ENCODE data around the gene CHRNB4.

Gene CHRNB4

DNA sequence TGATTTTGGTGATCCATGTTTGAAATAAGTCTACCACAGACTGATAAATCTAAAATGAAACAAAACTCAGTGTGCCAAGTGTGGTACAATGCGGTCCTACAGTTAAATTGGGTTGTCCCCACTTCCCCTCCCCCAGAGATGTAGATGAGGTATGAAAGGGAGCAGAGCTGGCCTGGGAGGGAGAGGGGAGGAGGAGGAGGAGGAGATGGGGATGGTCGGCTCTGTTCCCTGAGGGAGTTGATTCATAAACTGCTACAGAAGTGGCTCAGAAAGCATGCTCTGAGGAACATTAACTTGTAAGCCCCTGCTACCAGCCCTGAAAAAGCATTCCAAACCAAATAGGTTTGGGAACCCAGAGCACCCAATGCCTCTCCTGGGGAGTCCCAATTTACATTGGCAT, 28.0 kb upstream of the CHRNB4 start:
- H3K9me3 ChIP-seq (ENCODE audit: control insufficient read depth, low read length) = no peaks in the 10 kb centered on the region
- no peak overlapping the region for H3K4me3 ChIP-seq (ENCODE audit: insufficient read depth, low read depth, low read length)
- H3K27me3 ChIP-seq (ENCODE audit: control insufficient read depth, insufficient read depth, low read length, poor library complexity, severe bottlenecking) = peaks cover 7% of the 10 kb centered on the region
- 64 to 65% methylated on average over 2 of the region's 2 CpGs for WGBS, 2 experiments
- peaks cover 12% of the 10 kb centered on the region for H3K4me1 ChIP-seq (ENCODE audit: control insufficient read depth, insufficient read depth, low read length)
- H3K36me3 ChIP-seq (ENCODE audit: control insufficient read depth, insufficient read depth, low read length) = no peaks in the 10 kb centered on the region
- no peak overlapping the region for H3K27ac ChIP-seq (ENCODE audit: insufficient read depth, low read depth, low read length, poor library complexity, severe bottlenecking)

DNA sequence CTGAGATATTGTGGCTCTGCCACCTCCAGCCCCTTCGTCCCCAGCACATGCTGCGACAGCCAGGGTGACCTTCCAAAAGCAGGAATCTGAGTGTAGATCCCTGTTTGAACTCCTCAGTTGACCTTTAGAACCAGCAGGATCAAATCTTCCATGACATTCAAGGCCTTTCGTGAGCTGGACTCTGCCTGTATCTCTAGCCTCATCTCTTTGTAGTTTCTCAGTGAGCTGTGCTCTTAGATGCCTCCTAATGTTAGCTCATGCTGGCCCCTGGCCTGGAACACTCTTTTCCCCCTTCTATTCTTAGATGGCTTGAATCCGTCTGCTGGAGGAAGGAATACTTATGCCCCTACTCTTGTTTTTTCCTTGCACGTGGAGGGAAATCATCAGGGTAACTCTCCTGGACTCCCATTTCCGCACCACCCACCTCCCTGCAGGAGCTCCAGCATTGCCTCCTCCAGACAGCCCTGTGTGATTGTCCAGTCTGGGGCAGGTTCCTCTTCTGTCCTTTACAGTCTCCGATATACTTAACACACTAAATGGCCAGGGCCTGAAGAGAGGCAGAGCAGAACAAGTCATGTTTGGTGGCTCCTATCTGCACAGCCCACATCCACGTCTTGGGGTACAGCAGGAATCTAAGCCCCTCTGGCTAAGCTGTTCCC, 26.7 kb upstream of the CHRNB4 start:
- Histone ChIP-seq H3K9me3 (ENCODE audit: control insufficient read depth, low read length) (no peaks in the 10 kb centered on the region), H3K27me3 (ENCODE audit: control insufficient read depth, insufficient read depth, low read length, poor library complexity, severe bottlenecking) (peaks cover under 1% of the 10 kb centered on the region), H3K27ac (ENCODE audit: insufficient read depth, low read depth, low read length, poor library complexity, severe bottlenecking) (no peak overlapping the region), H3K4me3 (ENCODE audit: insufficient read depth, low read depth, low read length) (no peak overlapping the region), H3K4me1 (ENCODE audit: control insufficient read depth, insufficient read depth, low read length) (peaks cover 12% of the 10 kb centered on the region), H3K36me3 (ENCODE audit: control insufficient read depth, insufficient read depth, low read length) (no peaks in the 10 kb centered on the region)
- WGBS, 2 experiments = 91 to 95% methylated on average over 8 of the region's 8 CpGs

GRCh38 chr15:78666010-78666409, 25.0 kb upstream of the CHRNB4 start:
- Histone ChIP-seq H3K4me1 (ENCODE audit: control insufficient read depth, insufficient read depth, low read length) (no peaks in the 10 kb centered on the region), H3K27ac (ENCODE audit: insufficient read depth, low read depth, low read length, poor library complexity, severe bottlenecking) (no peak overlapping the region), H3K9me3 (ENCODE audit: control insufficient read depth, low read length) (no peaks in the 10 kb centered on the region), H3K36me3 (ENCODE audit: control insufficient read depth, insufficient read depth, low read length) (no peaks in the 10 kb centered on the region), H3K27me3 (ENCODE audit: control insufficient read depth, insufficient read depth, low read length, poor library complexity, severe bottlenecking) (no peaks in the 10 kb centered on the region), H3K4me3 (ENCODE audit: insufficient read depth, low read depth, low read length) (no peak overlapping the region)
- WGBS, 2 experiments = 89 to 90% methylated on average over 4 to 5 of the region's 6 CpGs

- H3K9me3 ChIP-seq (ENCODE audit: control insufficient read depth, low read length) = no peaks in the 10 kb centered on the region
These were observed 22.7 kb upstream of the CHRNB4 start for GRCh38 chr15:78663703-78664102.

GRCh38 chr15:78662028-78662427, 21.0 kb upstream of the CHRNB4 start:
- H3K4me3 ChIP-seq (ENCODE audit: insufficient read depth, low read depth, low read length) = no peak overlapping the region
- no peaks in the 10 kb centered on the region for H3K4me1 ChIP-seq (ENCODE audit: control insufficient read depth, insufficient read depth, low read length)
- WGBS, 2 experiments = 84 to 89% methylated on average over 5 of the region's 5 CpGs
- no peaks in the 10 kb centered on the region for H3K9me3 ChIP-seq (ENCODE audit: control insufficient read depth, low read length)
- H3K36me3 ChIP-seq (ENCODE audit: control insufficient read depth, insufficient read depth, low read length) = no peaks in the 10 kb centered on the region
- H3K27ac ChIP-seq (ENCODE audit: insufficient read depth, low read depth, low read length, poor library complexity, severe bottlenecking) = no peak overlapping the region
- no peaks in the 10 kb centered on the region for H3K27me3 ChIP-seq (ENCODE audit: control insufficient read depth, insufficient read depth, low read length, poor library complexity, severe bottlenecking)

More at GRCh38 chr15:78663703-78664102, 22.7 kb upstream of the CHRNB4 start:
- no peaks in the 10 kb centered on the region for H3K4me1 ChIP-seq (ENCODE audit: control insufficient read depth, insufficient read depth, low read length)
- no peaks in the 10 kb centered on the region for H3K27me3 ChIP-seq (ENCODE audit: control insufficient read depth, insufficient read depth, low read length, poor library complexity, severe bottlenecking)
- H3K36me3 ChIP-seq (ENCODE audit: control insufficient read depth, insufficient read depth, low read length) = no peaks in the 10 kb centered on the region
- WGBS, 2 experiments = 87 to 96% methylated on average over 1 of the region's 1 CpG
- H3K4me3 ChIP-seq (ENCODE audit: insufficient read depth, low read depth, low read length) = no peak overlapping the region
- no peak overlapping the region for H3K27ac ChIP-seq (ENCODE audit: insufficient read depth, low read depth, low read length, poor library complexity, severe bottlenecking)

DNA sequence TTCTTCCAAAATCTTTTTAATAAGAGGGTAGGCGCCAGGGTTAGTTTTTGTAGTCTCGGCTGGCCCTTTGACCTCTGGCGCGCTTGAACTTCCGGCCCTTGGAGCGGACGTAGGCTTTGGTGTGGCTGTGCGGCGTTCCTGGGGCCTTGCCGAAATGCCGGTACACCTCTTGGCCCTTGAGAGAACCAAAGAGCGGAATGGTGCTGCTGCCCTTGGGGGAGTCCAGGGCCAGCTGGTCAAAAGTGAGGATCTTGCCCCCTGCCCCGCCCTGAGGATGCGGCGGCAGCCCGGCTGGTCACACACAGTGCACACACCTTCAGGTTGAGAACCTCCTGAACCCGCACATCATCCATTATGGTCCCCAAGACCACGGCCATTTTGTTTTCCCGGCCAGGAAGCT, 20.0 kb upstream of the CHRNB4 start:
- WGBS, 2 experiments = 94% methylated on average over 19 of the region's 19 CpGs
- Histone ChIP-seq H3K27ac (ENCODE audit: insufficient read depth, low read depth, low read length, poor library complexity, severe bottlenecking) (no peak overlapping the region), H3K4me1 (ENCODE audit: control insufficient read depth, insufficient read depth, low read length) (no peaks in the 10 kb centered on the region), H3K27me3 (ENCODE audit: control insufficient read depth, insufficient read depth, low read length, poor library complexity, severe bottlenecking) (no peaks in the 10 kb centered on the region), H3K9me3 (ENCODE audit: control insufficient read depth, low read length) (no peaks in the 10 kb centered on the region), H3K4me3 (ENCODE audit: insufficient read depth, low read depth, low read length) (no peak overlapping the region), H3K36me3 (ENCODE audit: control insufficient read depth, insufficient read depth, low read length) (no peaks in the 10 kb centered on the region)

DNA sequence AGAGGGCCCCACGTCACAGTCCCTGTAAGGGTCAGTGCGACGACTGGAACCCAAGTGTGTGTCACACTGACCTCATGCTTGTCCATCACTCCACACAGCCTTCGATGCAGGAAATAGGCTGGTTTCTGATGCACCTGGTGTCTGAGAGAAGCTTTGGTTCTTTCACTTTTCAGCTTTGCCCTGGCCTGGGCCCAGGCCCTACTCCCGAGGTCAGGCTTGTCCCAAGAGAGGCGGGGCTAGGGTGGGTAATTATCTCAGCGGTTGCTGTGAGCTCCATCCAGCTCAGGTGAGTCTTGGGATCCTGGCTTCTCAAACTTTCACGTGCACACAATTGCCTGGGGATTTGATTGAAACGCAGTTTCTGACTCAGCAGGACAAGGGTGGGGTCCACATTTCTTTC, 19.6 kb upstream of the CHRNB4 start:
- no peak overlapping the region for H3K27ac ChIP-seq (ENCODE audit: insufficient read depth, low read depth, low read length, poor library complexity, severe bottlenecking)
- H3K9me3 ChIP-seq (ENCODE audit: control insufficient read depth, low read length) = no peaks in the 10 kb centered on the region
- H3K4me1 ChIP-seq (ENCODE audit: control insufficient read depth, insufficient read depth, low read length) = no peaks in the 10 kb centered on the region
- no peak overlapping the region for H3K4me3 ChIP-seq (ENCODE audit: insufficient read depth, low read depth, low read length)
- WGBS, 2 experiments = 76 to 83% methylated on average over 9 of the region's 9 CpGs
- no peaks in the 10 kb centered on the region for H3K36me3 ChIP-seq (ENCODE audit: control insufficient read depth, insufficient read depth, low read length)
- no peaks in the 10 kb centered on the region for H3K27me3 ChIP-seq (ENCODE audit: control insufficient read depth, insufficient read depth, low read length, poor library complexity, severe bottlenecking)

GRCh38 chr15:78658823-78659222, 17.8 kb upstream of the CHRNB4 start:
- Histone ChIP-seq H3K4me3 (ENCODE audit: insufficient read depth, low read depth, low read length) (no peak overlapping the region), H3K9me3 (ENCODE audit: control insufficient read depth, low read length) (no peaks in the 10 kb centered on the region), H3K27me3 (ENCODE audit: control insufficient read depth, insufficient read depth, low read length, poor library complexity, severe bottlenecking) (no peaks in the 10 kb centered on the region), H3K27ac (ENCODE audit: insufficient read depth, low read depth, low read length, poor library complexity, severe bottlenecking) (no peak overlapping the region), H3K36me3 (ENCODE audit: control insufficient read depth, insufficient read depth, low read length) (no peaks in the 10 kb centered on the region), H3K4me1 (ENCODE audit: control insufficient read depth, insufficient read depth, low read length) (no peaks in the 10 kb centered on the region)

- H3K36me3 ChIP-seq (ENCODE audit: control insufficient read depth, insufficient read depth, low read length) = no peaks in the 10 kb centered on the region
- 93 to 97% methylated on average over 3 to 4 of the region's 4 CpGs for WGBS, 2 experiments
- H3K4me3 ChIP-seq (ENCODE audit: insufficient read depth, low read depth, low read length) = no peak overlapping the region
- no peak overlapping the region for H3K27ac ChIP-seq (ENCODE audit: insufficient read depth, low read depth, low read length, poor library complexity, severe bottlenecking)
- no peaks in the 10 kb centered on the region for H3K9me3 ChIP-seq (ENCODE audit: control insufficient read depth, low read length)
- H3K27me3 ChIP-seq (ENCODE audit: control insufficient read depth, insufficient read depth, low read length, poor library complexity, severe bottlenecking) = no peaks in the 10 kb centered on the region
- no peaks in the 10 kb centered on the region for H3K4me1 ChIP-seq (ENCODE audit: control insufficient read depth, insufficient read depth, low read length)
These were observed 13.3 kb upstream of the CHRNB4 start for GRCh38 chr15:78654272-78654671.

DNA sequence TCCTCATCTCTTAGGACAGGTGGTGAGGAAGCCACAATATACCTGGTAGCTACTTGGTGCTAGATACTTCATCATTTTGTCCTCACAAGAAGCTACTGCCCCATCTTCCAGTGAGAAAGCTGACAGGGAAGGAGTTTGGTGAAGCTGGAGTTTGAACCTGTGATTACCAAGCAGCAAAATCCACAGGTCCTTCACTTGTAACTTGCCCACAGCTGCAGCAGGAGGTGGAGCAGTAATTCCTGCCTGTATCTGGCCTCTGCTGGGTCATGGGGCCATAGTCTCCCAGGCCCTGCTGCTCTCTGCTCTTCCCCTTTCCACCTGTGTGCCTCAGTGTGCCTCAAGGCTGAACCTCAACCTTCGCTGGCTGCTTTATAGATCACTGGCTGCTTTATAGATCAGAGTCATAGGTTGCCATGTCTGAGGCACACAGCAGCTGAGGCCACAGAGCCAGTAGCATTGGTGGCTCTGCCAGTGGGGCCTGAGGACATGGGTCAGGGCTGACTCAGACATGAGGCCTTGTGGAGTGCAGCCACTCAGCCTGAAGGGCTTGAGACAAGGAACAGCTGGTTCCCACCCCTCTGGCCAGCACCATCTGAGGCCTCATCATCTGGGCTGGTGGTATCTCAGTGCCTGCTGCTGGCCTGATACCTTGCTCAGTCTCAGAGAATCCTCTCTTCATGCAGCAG, 11.1 kb upstream of the CHRNB4 start:
- Histone ChIP-seq H3K36me3 (ENCODE audit: control insufficient read depth, insufficient read depth, low read length) (no peaks in the 10 kb centered on the region), H3K27me3 (ENCODE audit: control insufficient read depth, insufficient read depth, low read length, poor library complexity, severe bottlenecking) (no peaks in the 10 kb centered on the region), H3K4me3 (ENCODE audit: insufficient read depth, low read depth, low read length) (no peak overlapping the region), H3K4me1 (ENCODE audit: control insufficient read depth, insufficient read depth, low read length) (no peaks in the 10 kb centered on the region), H3K27ac (ENCODE audit: insufficient read depth, low read depth, low read length, poor library complexity, severe bottlenecking) (no peak overlapping the region), H3K9me3 (ENCODE audit: control insufficient read depth, low read length) (no peaks in the 10 kb centered on the region)
- WGBS, 2 experiments = 85 to 98% methylated on average over 1 of the region's 1 CpG
